NT2/D1 (cell line): ENCODE measurements around the gene MBD4.

Experiments
- SUZ12 ChIP-seq: IDR thresholded peaks from 2 replicates; pipeline ENCODE4 v1.6.1; 2011; ENCODE audit not compliant: insufficient read length, insufficient read depth; ENCODE audit errors: extremely low read depth
- YY1 ChIP-seq: IDR thresholded peaks from 2 replicates; pipeline ENCODE4 v1.6.1; 2011; ENCODE audit not compliant: insufficient read length, insufficient read depth
- ZNF274 ChIP-seq: IDR thresholded peaks from 2 replicates; pipeline ENCODE4 v1.6.1; 2011; ENCODE audit warnings: mild to moderate bottlenecking, low read depth, low read length

GRCh38 chr3:129387487-129387886, 52.3 kb downstream of the MBD4 start:
- TF ChIP-seq ZNF274: no peak
- no peak for TF ChIP-seq SUZ12
- TF ChIP-seq YY1: no peak
